Duodenal mucosa (tissue), 2 donors: ENCODE measurements around the gene CORO7.

Source experiments
- H3K27ac ChIP-seq: one replicate; pipeline ENCODE4 v1.7.0; 2013; ENCODE audit warnings: low read depth, low read length
- H3K27me3 ChIP-seq, 2 donors: one replicate each; pipeline ENCODE4 v1.7.0; 2013; ENCODE audit warnings: low read length in 2 of 2, control low read depth in 1 of 2; ENCODE audit not compliant: insufficient read depth in 2 of 2, control insufficient read depth in 1 of 2
- H3K36me3 ChIP-seq, 2 donors: one replicate each; pipeline ENCODE4 v1.7.0; 2013; ENCODE audit warnings: low read length in 2 of 2, control low read depth in 1 of 2; ENCODE audit not compliant: insufficient read depth in 2 of 2, control insufficient read depth in 1 of 2
- H3K4me1 ChIP-seq, 2 donors: one replicate each; pipeline ENCODE4 v1.7.0; 2013; ENCODE audit warnings: low read length in 2 of 2, control low read depth in 1 of 2; ENCODE audit not compliant: insufficient read depth in 2 of 2, control insufficient read depth in 1 of 2
- H3K4me3 ChIP-seq, 2 donors: one replicate each; pipeline ENCODE4 v1.7.0; 2013; ENCODE audit warnings: low read length in 2 of 2, low read depth in 1 of 2
- H3K9ac ChIP-seq, 2 donors: one replicate each; pipeline ENCODE4 v1.7.0; 2013; ENCODE audit warnings: low read length in 2 of 2, low read depth in 1 of 2
- H3K9me3 ChIP-seq, 2 donors: one replicate each; pipeline ENCODE4 v1.7.0; 2013; ENCODE audit warnings: low read length in 2 of 2, control low read depth in 1 of 2; ENCODE audit not compliant: control insufficient read depth in 1 of 2

The CORO7 gene

DNA sequence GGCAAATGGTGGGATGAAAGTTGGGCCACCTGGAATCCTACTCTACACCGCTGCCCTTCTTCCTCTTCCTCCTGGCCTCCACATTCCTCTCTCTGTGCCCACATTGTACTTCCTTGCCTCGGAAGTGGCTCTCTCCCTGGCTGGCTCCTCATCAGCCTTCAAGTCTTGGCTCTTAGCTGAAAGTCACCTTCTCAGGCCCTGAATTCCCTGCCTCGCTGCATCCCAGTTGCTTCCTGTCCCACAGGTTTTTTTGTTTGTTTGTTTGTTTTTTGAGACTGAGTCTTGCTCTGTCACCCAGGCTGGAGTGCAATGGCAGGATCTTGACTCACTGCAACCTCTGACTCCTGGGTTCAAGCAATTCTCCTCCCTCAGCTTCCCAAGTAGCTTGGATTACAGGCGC is 62.7 kb downstream of the CORO7 start:
- H3K4me1 ChIP-seq = peaks cover 3 to 6% of the 10 kb centered on the region in 2 donors
- H3K4me3 ChIP-seq = no peak overlapping the region
- no peak overlapping the region for H3K9ac ChIP-seq
- no peaks in the 10 kb centered on the region for H3K9me3 ChIP-seq
- H3K27me3 ChIP-seq = no peaks in the 10 kb centered on the region
- H3K36me3 ChIP-seq = peaks cover 10 to 26% of the 10 kb centered on the region in 2 donors
- H3K27ac ChIP-seq = no peak overlapping the region

DNA sequence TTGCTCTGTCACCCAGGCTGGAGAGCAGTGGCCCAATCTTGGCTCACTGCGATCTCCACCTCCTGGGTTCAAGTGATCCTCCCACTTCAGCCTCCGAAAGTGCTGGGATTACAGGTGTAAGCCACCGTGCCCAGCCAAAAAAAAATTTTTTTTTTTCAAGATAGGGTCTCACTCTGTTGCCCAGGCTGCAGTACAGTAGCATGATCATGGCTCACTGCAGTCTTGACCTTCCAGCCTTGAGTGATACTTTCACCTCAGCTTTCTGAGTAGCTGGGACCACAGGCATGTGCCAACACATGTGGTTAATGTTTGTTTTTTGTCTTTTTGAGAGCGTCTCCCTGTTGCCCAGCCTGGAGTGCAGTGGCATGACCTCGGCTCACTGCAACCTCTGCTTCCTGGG is 63.6 kb downstream of the CORO7 start:
- no peak overlapping the region for H3K4me3 ChIP-seq
- no peak overlapping the region for H3K9ac ChIP-seq
- no peaks in the 10 kb centered on the region for H3K27me3 ChIP-seq
- no peaks in the 10 kb centered on the region for H3K9me3 ChIP-seq
- peaks cover 3 to 6% of the 10 kb centered on the region in 2 donors for H3K4me1 ChIP-seq
- H3K27ac ChIP-seq = no peak overlapping the region
- peaks cover 2 to 23% of the 10 kb centered on the region in 2 donors for H3K36me3 ChIP-seq

- Histone ChIP-seq H3K27ac (no peak overlapping the region), H3K27me3 (no peaks in the 10 kb centered on the region), H3K4me3 (no peak overlapping the region), H3K9me3 (no peaks in the 10 kb centered on the region), H3K36me3 (peaks cover 0 to 20% of the 10 kb centered on the region in 2 donors), H3K9ac (no peak overlapping the region), H3K4me1 (peaks cover 3 to 6% of the 10 kb centered on the region in 2 donors)
Measured at GRCh38 chr16:4351880-4352279, 64.5 kb downstream of the CORO7 start.

GRCh38 chr16:4350787-4351659 is 65.4 kb downstream of the CORO7 start, which contains the start of gene PAM16:
TSS of gene PAM16 (minus strand) at chr16:4351321. CDS start at chr16:4351234, 87 bp downstream.
- Histone ChIP-seq H3K9ac (peak within 1 kb of the TSS; percentile 85 to 86), H3K9me3 (no peaks in the 10 kb centered on the region), H3K4me1 (peaks cover 3 to 6% of the 10 kb centered on the region in 2 donors), H3K4me3 (peak within 1 kb of the TSS; percentile 90 to 98), H3K36me3 (peaks cover 0 to 20% of the 10 kb centered on the region in 2 donors), H3K27ac (peak within 1 kb of the TSS; percentile 73), H3K27me3 (no peaks in the 10 kb centered on the region)

- Histone ChIP-seq H3K4me1 (peaks cover 3 to 11% of the 10 kb centered on the region in 2 donors), H3K9me3 (no peaks in the 10 kb centered on the region), H3K36me3 (peaks cover 2 to 20% of the 10 kb centered on the region in 2 donors), H3K27me3 (no peaks in the 10 kb centered on the region), H3K27ac (peak overlapping the region; percentile 73), H3K9ac (peak overlapping the region; percentile 85 to 86), H3K4me3 (peak overlapping the region; percentile 90 to 98)
Measured at GRCh38 chr16:4350365-4350786, 66.0 kb downstream of the CORO7 start.

DNA sequence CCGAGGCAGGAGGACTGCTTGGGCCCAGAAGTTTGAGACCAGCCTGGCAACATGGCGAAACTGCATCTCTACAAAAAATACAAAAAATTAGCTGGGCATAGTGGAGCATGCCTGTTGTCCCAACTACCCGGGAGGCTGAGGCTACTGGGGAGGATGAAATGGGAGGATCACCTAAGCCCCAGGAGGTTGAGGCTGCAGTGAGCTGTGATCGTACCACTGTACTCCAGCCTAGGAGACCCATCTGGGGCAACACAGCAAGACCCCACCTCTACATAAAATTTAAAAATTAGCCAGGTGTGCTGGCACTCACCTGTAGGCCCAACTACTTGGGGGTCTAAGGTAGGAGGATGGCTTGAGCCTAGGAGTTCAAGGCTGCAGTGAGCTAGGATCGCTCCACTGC is 67.1 kb downstream of the CORO7 start:
- no peaks in the 10 kb centered on the region for H3K27me3 ChIP-seq
- H3K9me3 ChIP-seq = no peaks in the 10 kb centered on the region
- peaks cover 2 to 12% of the 10 kb centered on the region in 2 donors for H3K36me3 ChIP-seq
- H3K9ac ChIP-seq = no peak overlapping the region
- H3K27ac ChIP-seq = no peak overlapping the region
- peaks cover 3 to 11% of the 10 kb centered on the region in 2 donors for H3K4me1 ChIP-seq
- H3K4me3 ChIP-seq = no peak overlapping the region

DNA sequence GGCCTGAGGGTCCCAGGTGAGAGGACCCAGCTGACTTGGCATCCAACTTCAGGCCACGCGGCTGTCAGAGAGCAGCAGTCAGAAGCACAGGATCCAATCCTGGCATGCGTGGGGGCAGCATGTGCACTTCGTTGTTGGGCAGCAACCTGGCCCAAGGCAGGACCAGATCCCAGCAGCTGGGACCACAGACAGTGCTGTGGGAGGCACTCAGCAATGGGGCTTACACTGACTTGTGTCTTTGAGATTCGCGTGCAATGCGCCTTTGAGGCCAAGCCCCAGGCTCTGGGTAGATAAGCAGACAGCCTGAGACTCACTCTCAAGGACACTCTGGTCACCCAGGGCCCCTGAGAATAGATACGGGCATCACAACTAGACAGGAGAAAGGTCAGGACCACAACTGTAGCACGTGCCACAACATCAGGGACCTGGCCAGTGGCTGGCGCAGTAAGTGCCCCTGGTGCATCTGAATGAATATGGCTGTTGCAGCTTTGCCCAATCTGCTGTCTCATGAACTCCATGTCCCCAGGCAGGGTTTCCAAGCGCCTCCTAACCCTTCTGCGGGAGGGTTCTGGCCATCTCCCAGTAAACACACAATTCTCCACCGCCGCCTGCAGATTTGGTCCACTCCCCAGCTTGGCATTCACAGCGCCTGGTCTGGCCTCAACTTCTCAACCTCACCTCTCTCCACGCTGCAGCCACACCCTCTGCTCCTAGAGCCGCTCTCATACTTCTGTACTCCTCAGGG is 68.5 kb downstream of the CORO7 start:
- no peak overlapping the region for H3K4me3 ChIP-seq
- peaks cover 3 to 11% of the 10 kb centered on the region in 2 donors for H3K4me1 ChIP-seq
- H3K27me3 ChIP-seq = no peaks in the 10 kb centered on the region
- H3K27ac ChIP-seq = no peak overlapping the region
- no peaks in the 10 kb centered on the region for H3K9me3 ChIP-seq
- H3K9ac ChIP-seq = no peak overlapping the region
- H3K36me3 ChIP-seq = peaks cover 2 to 7% of the 10 kb centered on the region in 2 donors

- H3K4me1 ChIP-seq = peaks cover 3 to 11% of the 10 kb centered on the region in 2 donors
- no peaks in the 10 kb centered on the region for H3K27me3 ChIP-seq
- H3K27ac ChIP-seq = no peak overlapping the region
Measured at GRCh38 chr16:4347010-4347409, 69.4 kb downstream of the CORO7 start.

DNA sequence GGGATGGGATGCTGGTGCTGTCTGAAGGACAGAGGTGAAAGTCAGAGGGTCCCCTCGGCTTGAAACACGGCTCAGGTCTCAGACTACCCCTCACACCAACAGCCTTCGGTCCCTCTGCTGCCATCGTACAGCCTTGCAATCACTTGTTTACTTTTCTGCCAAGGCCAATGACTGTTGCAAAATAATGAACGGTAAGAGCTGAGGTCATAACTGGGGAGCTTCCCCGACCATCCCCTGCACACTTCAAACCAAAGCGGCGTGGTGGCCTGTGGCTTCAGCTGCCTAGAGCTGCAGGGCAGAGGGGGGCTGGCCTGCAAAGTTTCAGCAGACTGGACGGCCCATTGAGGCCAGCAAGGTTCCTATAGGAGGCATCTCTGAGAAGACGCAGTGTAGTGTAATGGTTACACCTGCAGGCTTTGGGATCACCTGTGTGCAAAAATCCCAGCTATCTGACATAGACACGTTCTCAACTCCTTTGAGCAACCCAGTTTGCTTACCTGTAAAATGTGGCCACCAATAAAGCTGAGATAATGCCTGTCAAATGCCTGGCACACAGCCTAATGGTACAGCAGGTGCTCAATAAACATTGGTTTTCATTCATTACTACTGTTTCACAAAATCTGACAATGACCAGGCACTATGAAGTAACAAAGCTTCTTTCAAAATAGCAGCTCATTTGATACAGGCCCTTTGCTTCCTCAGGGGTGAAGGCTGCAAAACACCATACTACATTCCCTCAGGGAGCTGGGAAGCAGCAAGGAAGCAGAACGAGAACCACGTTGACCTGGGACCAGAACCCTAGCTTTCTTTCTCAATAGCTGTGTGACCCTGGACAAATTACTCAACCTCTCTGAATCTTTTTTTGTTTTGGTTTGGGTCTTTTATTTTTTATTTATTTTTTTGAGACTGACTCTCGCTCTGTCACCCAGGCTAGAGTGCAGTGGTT is 70.3 kb downstream of the CORO7 start:
- Histone ChIP-seq H3K27ac (no peak overlapping the region), H3K9ac (no peak overlapping the region), H3K4me1 (peaks cover 3 to 11% of the 10 kb centered on the region in 2 donors), H3K36me3 (peaks cover 2 to 11% of the 10 kb centered on the region in 2 donors), H3K4me3 (no peak overlapping the region), H3K9me3 (no peaks in the 10 kb centered on the region), H3K27me3 (no peaks in the 10 kb centered on the region)

More at GRCh38 chr16:4347010-4347409, 69.4 kb downstream of the CORO7 start:
- Histone ChIP-seq H3K36me3 (peaks cover 2 to 7% of the 10 kb centered on the region in 2 donors), H3K9ac (no peak overlapping the region), H3K4me3 (no peak overlapping the region), H3K9me3 (no peaks in the 10 kb centered on the region)
